ENCODE data around the gene IGFL4.

Gene IGFL4

DNA sequence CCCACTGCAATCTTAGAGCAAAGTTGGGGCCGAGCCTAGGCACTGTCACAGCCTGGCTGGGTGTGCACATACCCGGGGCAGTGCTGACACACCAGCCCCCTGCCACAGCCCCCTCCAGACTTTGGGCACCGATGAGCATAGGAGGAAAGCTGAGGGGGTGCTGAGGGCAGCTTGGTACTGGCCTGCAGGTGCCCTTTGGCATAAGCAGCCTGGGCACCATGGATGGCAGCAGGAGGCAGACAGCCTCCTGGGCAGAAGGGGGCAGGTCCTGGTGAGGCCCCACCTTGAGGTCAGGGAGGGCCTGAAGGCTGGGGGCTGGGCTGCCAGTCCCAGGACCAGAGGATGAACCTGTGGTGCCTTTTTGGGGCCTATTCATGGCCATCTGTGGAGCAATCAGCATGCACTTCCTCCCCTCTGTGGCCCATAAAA is 8.2 kb downstream of the IGFL4 start:
- no peak overlapping the region for H3K9ac ChIP-seq (ENCODE audit: low read depth, low read length)
- no peaks in the 10 kb centered on the region for H3K27me3 ChIP-seq (ENCODE audit: insufficient read depth, low read length)
- 84% methylated on average over 3 of the region's 3 CpGs for WGBS
- no peaks in the 10 kb centered on the region for H3K9me3 ChIP-seq (ENCODE audit: insufficient read depth, low read depth, low read length)
- H3K27ac ChIP-seq (ENCODE audit: low read depth, low read length): no peak overlapping the region
- no peaks in the 10 kb centered on the region for H3K4me1 ChIP-seq (ENCODE audit: insufficient read depth, low read length)
- no peaks in the 10 kb centered on the region for H3K36me3 ChIP-seq (ENCODE audit: insufficient read depth, low read length)
- no peak overlapping the region for H3K4me3 ChIP-seq (ENCODE audit: low read length)

DNA sequence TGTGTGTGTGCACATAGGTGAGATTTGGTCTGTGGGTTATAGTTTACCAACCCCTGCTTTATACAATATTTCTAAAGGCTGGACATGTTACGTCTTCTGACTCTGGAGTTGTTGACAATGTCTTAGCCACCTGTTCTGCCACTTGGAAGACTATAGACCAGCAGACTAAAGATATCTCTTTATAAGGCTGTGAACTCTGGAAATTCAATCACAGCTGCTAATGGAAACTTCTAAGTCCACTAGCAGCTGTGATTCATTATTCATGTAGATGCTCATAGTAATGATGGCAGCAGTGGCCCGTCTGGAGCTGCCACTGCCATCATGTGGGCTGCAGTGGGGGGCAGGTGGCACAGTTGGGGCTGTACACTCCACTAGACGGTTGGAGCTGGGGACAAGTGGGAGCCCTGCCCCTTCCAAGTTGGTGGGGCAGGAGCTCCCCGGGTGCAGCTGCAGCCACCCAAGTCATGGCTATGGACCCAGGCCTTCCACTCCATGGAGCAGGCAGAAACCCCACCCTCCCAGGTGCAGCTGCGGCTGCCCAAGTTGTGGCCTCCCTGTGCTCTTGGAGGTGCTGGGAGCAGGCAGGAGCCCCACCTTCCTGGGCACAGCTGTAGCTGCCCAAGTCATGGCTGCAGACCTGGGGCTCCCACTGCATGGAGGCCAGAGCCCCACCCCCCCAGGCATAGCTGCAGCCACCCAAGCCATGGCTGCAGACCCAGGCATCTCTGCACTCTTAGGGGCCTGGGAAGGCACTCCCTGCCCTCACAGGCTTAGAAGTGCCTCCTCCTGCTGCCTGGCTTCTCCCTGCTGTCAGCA is 8.8 kb downstream of the IGFL4 start:
- no peaks in the 10 kb centered on the region for H3K9me3 ChIP-seq (ENCODE audit: insufficient read depth, low read depth, low read length)
- H3K9ac ChIP-seq (ENCODE audit: low read depth, low read length): no peak overlapping the region
- H3K27me3 ChIP-seq (ENCODE audit: insufficient read depth, low read length): no peaks in the 10 kb centered on the region
- no peak overlapping the region for H3K27ac ChIP-seq (ENCODE audit: low read depth, low read length)
- H3K4me3 ChIP-seq (ENCODE audit: low read length): no peak overlapping the region
- 94% methylated on average over 5 of the region's 5 CpGs for WGBS
- no peaks in the 10 kb centered on the region for H3K4me1 ChIP-seq (ENCODE audit: insufficient read depth, low read length)
- no peaks in the 10 kb centered on the region for H3K36me3 ChIP-seq (ENCODE audit: insufficient read depth, low read length)

GRCh38 chr19:46030812-46031550 is 9.8 kb downstream of the IGFL4 start:
- no peaks in the 10 kb centered on the region for H3K27me3 ChIP-seq (ENCODE audit: insufficient read depth, low read length)
- H3K36me3 ChIP-seq (ENCODE audit: insufficient read depth, low read length): no peaks in the 10 kb centered on the region
- no peak overlapping the region for H3K4me3 ChIP-seq (ENCODE audit: low read length)
- H3K9ac ChIP-seq (ENCODE audit: low read depth, low read length): no peak overlapping the region
- H3K4me1 ChIP-seq (ENCODE audit: insufficient read depth, low read length): no peaks in the 10 kb centered on the region
- H3K27ac ChIP-seq (ENCODE audit: low read depth, low read length): no peak overlapping the region
- 84% methylated on average over 10 of the region's 12 CpGs for WGBS
- no peaks in the 10 kb centered on the region for H3K9me3 ChIP-seq (ENCODE audit: insufficient read depth, low read depth, low read length)

GRCh38 chr19:46025835-46026234 is 15.0 kb downstream of the IGFL4 start:
- Histone ChIP-seq H3K9me3 (ENCODE audit: insufficient read depth, low read depth, low read length) (no peaks in the 10 kb centered on the region), H3K27ac (ENCODE audit: low read depth, low read length) (no peak overlapping the region), H3K4me3 (ENCODE audit: low read length) (no peak overlapping the region), H3K9ac (ENCODE audit: low read depth, low read length) (no peak overlapping the region), H3K4me1 (ENCODE audit: insufficient read depth, low read length) (peaks cover 4% of the 10 kb centered on the region; the same call in 1 of the 2 replicates), H3K27me3 (ENCODE audit: insufficient read depth, low read length) (no peaks in the 10 kb centered on the region), H3K36me3 (ENCODE audit: insufficient read depth, low read length) (no peaks in the 10 kb centered on the region)
- 97% methylated on average over 3 of the region's 3 CpGs for whole genome bisulfite sequencing

DNA sequence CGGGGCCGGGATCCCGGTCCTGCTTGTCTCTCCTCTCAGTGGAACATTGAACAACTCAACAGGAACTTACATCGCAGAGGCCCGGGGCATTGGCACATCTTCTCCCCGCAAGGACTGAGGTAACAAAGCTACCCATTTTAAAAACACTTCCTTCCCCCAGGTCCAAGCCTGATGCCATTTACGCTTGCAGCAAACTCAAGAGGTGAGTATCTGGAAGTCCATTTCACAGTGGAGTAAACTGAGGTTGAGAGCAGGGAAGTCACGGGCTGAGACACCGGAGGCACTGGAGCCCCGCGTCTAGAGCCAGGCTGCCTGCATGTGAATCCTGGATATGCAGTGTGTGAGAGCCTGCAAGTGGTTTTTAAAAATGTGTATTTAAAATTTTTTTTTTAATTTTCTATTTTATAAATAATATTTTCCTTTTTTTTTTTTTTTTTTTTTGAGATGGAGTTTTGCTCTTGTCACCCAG is 17.5 kb downstream of the IGFL4 start:
- WGBS: 95% methylated on average over 11 of the region's 11 CpGs
- no peaks in the 10 kb centered on the region for H3K36me3 ChIP-seq (ENCODE audit: insufficient read depth, low read length)
- no peaks in the 10 kb centered on the region for H3K27me3 ChIP-seq (ENCODE audit: insufficient read depth, low read length)

GRCh38 chr19:46022431-46023310 is 18.1 kb downstream of the IGFL4 start, which contains the start of gene PGLYRP1:
TSS of gene PGLYRP1 (minus strand) at chr19:46023053. CDS start at chr19:46023021, 32 bp downstream.
- H3K36me3 ChIP-seq (ENCODE audit: insufficient read depth, low read length): no peaks in the 10 kb centered on the region
- H3K4me1 ChIP-seq (ENCODE audit: insufficient read depth, low read length): peaks cover 4% of the 10 kb centered on the region; the same call in 1 of the 2 replicates
- 84% methylated on average over 47 of the region's 47 CpGs for WGBS
- H3K9me3 ChIP-seq (ENCODE audit: insufficient read depth, low read depth, low read length): no peaks in the 10 kb centered on the region
- no peak within 1 kb of the TSS for H3K9ac ChIP-seq (ENCODE audit: low read depth, low read length)
- no peak within 1 kb of the TSS for H3K4me3 ChIP-seq (ENCODE audit: low read length)
- no peak within 1 kb of the TSS for H3K27ac ChIP-seq (ENCODE audit: low read depth, low read length)
- H3K27me3 ChIP-seq (ENCODE audit: insufficient read depth, low read length): no peaks in the 10 kb centered on the region

More for the DNA sequence above, 17.5 kb downstream of the IGFL4 start:
- H3K4me3 ChIP-seq (ENCODE audit: low read length): no peak overlapping the region
- no peak overlapping the region for H3K9ac ChIP-seq (ENCODE audit: low read depth, low read length)
- H3K4me1 ChIP-seq (ENCODE audit: insufficient read depth, low read length): peaks cover 4% of the 10 kb centered on the region; the same call in 1 of the 2 replicates
- H3K9me3 ChIP-seq (ENCODE audit: insufficient read depth, low read depth, low read length): no peaks in the 10 kb centered on the region
- no peak overlapping the region for H3K27ac ChIP-seq (ENCODE audit: low read depth, low read length)

DNA sequence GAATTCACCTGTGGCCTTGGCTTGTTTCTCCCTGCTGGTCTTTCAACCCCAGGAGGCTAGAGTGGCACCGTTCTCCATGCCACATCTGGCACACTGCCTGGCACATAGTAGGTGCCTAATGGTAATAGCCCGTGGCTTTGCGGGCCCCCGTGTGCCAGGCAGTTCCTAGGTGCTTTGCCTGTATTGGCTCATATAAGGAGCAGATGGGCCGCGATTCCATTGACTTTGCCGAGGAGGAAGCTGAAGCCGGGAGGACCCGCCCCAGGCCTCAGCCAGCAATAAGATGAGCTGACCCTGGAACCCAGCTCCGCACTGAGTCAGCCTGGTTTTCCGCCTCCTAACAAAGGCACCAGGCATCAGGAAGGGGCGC is 18.8 kb downstream of the IGFL4 start:
- no peaks in the 10 kb centered on the region for H3K36me3 ChIP-seq (ENCODE audit: insufficient read depth, low read length)
- no peaks in the 10 kb centered on the region for H3K27me3 ChIP-seq (ENCODE audit: insufficient read depth, low read length)
- peaks cover 4% of the 10 kb centered on the region; the same call in 1 of the 2 replicates for H3K4me1 ChIP-seq (ENCODE audit: insufficient read depth, low read length)
- WGBS: 86% methylated on average over 12 of the region's 12 CpGs
- H3K27ac ChIP-seq (ENCODE audit: low read depth, low read length): no peak overlapping the region
- H3K9me3 ChIP-seq (ENCODE audit: insufficient read depth, low read depth, low read length): no peaks in the 10 kb centered on the region
- H3K4me3 ChIP-seq (ENCODE audit: low read length): no peak overlapping the region
- no peak overlapping the region for H3K9ac ChIP-seq (ENCODE audit: low read depth, low read length)

DNA sequence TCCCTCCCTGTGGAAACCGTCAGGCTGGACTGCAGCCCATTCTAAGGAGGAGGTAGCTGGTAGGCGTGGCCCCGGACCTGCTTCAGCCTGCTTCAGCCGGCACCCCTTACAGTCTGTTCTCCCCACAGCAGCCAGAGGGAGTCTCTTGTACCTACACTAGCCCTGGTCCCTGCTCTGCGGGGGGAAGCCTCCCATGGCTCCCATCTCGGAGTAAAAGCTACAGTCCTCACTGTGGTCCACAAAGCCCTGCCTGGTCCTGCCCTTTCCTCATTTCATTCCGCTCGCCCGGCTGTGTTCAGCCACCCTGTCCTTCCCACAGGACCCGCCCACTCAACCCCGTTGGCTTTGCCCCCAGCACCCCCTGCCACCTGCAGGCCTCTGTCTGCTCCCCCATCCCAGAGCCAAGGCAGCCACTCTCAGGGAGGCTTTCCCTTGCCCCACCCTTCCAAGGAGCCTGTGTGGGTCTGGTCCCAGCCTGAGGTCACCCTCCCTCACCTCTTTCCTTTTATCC is 19.2 kb downstream of the IGFL4 start:
- H3K27ac ChIP-seq (ENCODE audit: low read depth, low read length): no peak overlapping the region
- 84% methylated on average over 11 of the region's 11 CpGs for WGBS
- no peak overlapping the region for H3K4me3 ChIP-seq (ENCODE audit: low read length)
- H3K9me3 ChIP-seq (ENCODE audit: insufficient read depth, low read depth, low read length): no peaks in the 10 kb centered on the region
- H3K27me3 ChIP-seq (ENCODE audit: insufficient read depth, low read length): peaks cover under 1% of the 10 kb centered on the region
- no peak overlapping the region for H3K9ac ChIP-seq (ENCODE audit: low read depth, low read length)
- peaks cover 4% of the 10 kb centered on the region; the same call in 1 of the 2 replicates for H3K4me1 ChIP-seq (ENCODE audit: insufficient read depth, low read length)
- H3K36me3 ChIP-seq (ENCODE audit: insufficient read depth, low read length): no peaks in the 10 kb centered on the region

DNA sequence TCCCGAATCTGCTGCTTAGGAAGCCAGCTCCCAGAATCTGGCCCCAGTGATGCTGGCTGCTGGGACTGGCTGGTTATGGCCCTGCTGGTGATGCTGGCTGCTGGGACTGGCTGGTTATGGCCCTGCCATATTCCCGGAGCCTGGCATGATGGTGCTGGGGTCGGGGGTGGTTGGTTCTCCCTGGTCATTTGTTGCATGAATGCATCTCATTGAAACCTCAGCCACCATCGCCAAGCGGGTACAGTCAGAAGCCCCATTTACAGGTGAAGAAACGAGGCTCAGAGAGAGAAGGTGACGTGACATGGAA is 20.0 kb downstream of the IGFL4 start:
- Histone ChIP-seq H3K9me3 (ENCODE audit: insufficient read depth, low read depth, low read length) (no peaks in the 10 kb centered on the region), H3K9ac (ENCODE audit: low read depth, low read length) (no peak overlapping the region), H3K4me3 (ENCODE audit: low read length) (no peak overlapping the region), H3K27ac (ENCODE audit: low read depth, low read length) (no peak overlapping the region), H3K27me3 (ENCODE audit: insufficient read depth, low read length) (peaks cover 9% of the 10 kb centered on the region), H3K4me1 (ENCODE audit: insufficient read depth, low read length) (peaks cover 4% of the 10 kb centered on the region), H3K36me3 (ENCODE audit: insufficient read depth, low read length) (no peaks in the 10 kb centered on the region)
- WGBS: 95% methylated on average over 7 of the region's 7 CpGs

- WGBS: 93% methylated on average over 13 of the region's 13 CpGs
- Histone ChIP-seq H3K4me1 (ENCODE audit: insufficient read depth, low read length) (peaks cover 9% of the 10 kb centered on the region), H3K9me3 (ENCODE audit: insufficient read depth, low read depth, low read length) (no peaks in the 10 kb centered on the region), H3K36me3 (ENCODE audit: insufficient read depth, low read length) (no peaks in the 10 kb centered on the region), H3K27me3 (ENCODE audit: insufficient read depth, low read length) (peaks cover 23% of the 10 kb centered on the region), H3K4me3 (ENCODE audit: low read length) (no peak overlapping the region), H3K27ac (ENCODE audit: low read depth, low read length) (no peak overlapping the region), H3K9ac (ENCODE audit: low read depth, low read length) (no peak overlapping the region)
Measured at GRCh38 chr19:46019270-46019669, 21.5 kb downstream of the IGFL4 start.

Measured in HUES64 (cell line).